KMS-11 (cell line): Measurements from ENCODE around the gene KLHL29.

Source experiments
- H2AFZ ChIP-seq: fragments of 200-600 bp; sonication (generic); 2 replicates; pipeline ENCODE4 v1.6.1; 2016; ENCODE audit warnings: antibody characterized with exemption, mixed run types, low read depth
- H3K27ac ChIP-seq: fragments of 200-600 bp; sonication (generic); 2 replicates; pipeline ENCODE4 v1.6.1; 2016; ENCODE audit warnings: mild to moderate bottlenecking, mixed run types
- H3K27me3 ChIP-seq: fragments of 200-600 bp; sonication (generic); 2 replicates; pipeline ENCODE4 v1.6.1; 2017; ENCODE audit warnings: mild to moderate bottlenecking, low read depth, mixed run types, moderate library complexity; ENCODE audit not compliant: insufficient read depth
- H3K36me3 ChIP-seq: fragments of 200-600 bp; sonication (generic); 2 replicates; pipeline ENCODE4 v1.6.1; 2017; ENCODE audit warnings: mild to moderate bottlenecking, mixed run types; ENCODE audit not compliant: insufficient read depth
- H3K4me1 ChIP-seq: fragments of 200-600 bp; sonication (generic); 2 replicates; pipeline ENCODE4 v1.6.1; 2016; ENCODE audit warnings: mild to moderate bottlenecking, low read depth, mixed run types; ENCODE audit not compliant: poor library complexity, severe bottlenecking
- H3K4me2 ChIP-seq: fragments of 200-600 bp; sonication (generic); 2 replicates; pipeline ENCODE4 v1.7.0; 2016; ENCODE audit warnings: mild to moderate bottlenecking, mixed run types
- H3K4me3 ChIP-seq: fragments of 200-600 bp; sonication (generic); IDR thresholded peaks from 2 replicates; pipeline ENCODE4 v1.6.1; 2017; ENCODE audit warnings: low read depth, low read length, mixed read lengths; ENCODE audit not compliant: insufficient read depth
- H3K79me2 ChIP-seq: fragments of 200-600 bp; sonication (generic); 2 replicates; pipeline ENCODE4 v1.6.1; 2016; ENCODE audit warnings: low read depth, mixed run types; ENCODE audit not compliant: insufficient read depth
- H3K9ac ChIP-seq: fragments of 200-600 bp; sonication (generic); 2 replicates; pipeline ENCODE4 v1.6.1; 2016; ENCODE audit warnings: mild to moderate bottlenecking, mixed run types
- H4K20me1 ChIP-seq: fragments of 200-600 bp; sonication (generic); 2 replicates; pipeline ENCODE4 v1.6.1; 2016; ENCODE audit warnings: mild to moderate bottlenecking, mixed run types; ENCODE audit not compliant: insufficient read depth
- TF ChIP-seq, protein P1 (sequence below): fragments of 200-600 bp; sonication (generic); conservative IDR thresholded peaks from 2 replicates; pipeline ENCODE4 v1.6.1; 2017; ENCODE audit warnings: low read depth, mild to moderate bottlenecking, antibody characterized with exemption, low read length, moderate library complexity, mixed read lengths

Gene KLHL29

GRCh38 chr2:23414871-23415270 is 29.9 kb downstream of the KLHL29 start:
- no peaks in the 10 kb centered on the region for H4K20me1 ChIP-seq
- H3K4me1 ChIP-seq = no peaks in the 10 kb centered on the region
- no peak overlapping the region for H3K9ac ChIP-seq
- H3K36me3 ChIP-seq = no peaks in the 10 kb centered on the region
- no peak overlapping the region for H3K27ac ChIP-seq
- no peaks in the 10 kb centered on the region for H3K27me3 ChIP-seq
- no peak overlapping the region for H3K4me3 ChIP-seq
- H3K79me2 ChIP-seq = no peaks in the 10 kb centered on the region
- no peak overlapping the region for H3K4me2 ChIP-seq
- TF ChIP-seq, protein P1, sequence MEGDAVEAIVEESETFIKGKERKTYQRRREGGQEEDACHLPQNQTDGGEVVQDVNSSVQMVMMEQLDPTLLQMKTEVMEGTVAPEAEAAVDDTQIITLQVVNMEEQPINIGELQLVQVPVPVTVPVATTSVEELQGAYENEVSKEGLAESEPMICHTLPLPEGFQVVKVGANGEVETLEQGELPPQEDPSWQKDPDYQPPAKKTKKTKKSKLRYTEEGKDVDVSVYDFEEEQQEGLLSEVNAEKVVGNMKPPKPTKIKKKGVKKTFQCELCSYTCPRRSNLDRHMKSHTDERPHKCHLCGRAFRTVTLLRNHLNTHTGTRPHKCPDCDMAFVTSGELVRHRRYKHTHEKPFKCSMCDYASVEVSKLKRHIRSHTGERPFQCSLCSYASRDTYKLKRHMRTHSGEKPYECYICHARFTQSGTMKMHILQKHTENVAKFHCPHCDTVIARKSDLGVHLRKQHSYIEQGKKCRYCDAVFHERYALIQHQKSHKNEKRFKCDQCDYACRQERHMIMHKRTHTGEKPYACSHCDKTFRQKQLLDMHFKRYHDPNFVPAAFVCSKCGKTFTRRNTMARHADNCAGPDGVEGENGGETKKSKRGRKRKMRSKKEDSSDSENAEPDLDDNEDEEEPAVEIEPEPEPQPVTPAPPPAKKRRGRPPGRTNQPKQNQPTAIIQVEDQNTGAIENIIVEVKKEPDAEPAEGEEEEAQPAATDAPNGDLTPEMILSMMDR = no peak
- no peak overlapping the region for H2AFZ ChIP-seq

GRCh38 chr2:23417310-23417709 is 32.3 kb downstream of the KLHL29 start:
- H3K4me3 ChIP-seq = no peak overlapping the region

GRCh38 chr2:23418056-23418455 is 33.1 kb downstream of the KLHL29 start:
- Histone ChIP-seq H2AFZ (no peak overlapping the region), H3K27me3 (no peaks in the 10 kb centered on the region), H4K20me1 (no peaks in the 10 kb centered on the region), H3K36me3 (no peaks in the 10 kb centered on the region), H3K4me3 (no peak overlapping the region), H3K9ac (no peak overlapping the region), H3K79me2 (no peaks in the 10 kb centered on the region), H3K4me1 (no peaks in the 10 kb centered on the region), H3K27ac (no peak overlapping the region), H3K4me2 (no peak overlapping the region)
- TF ChIP-seq, protein P1 = no peak

More at GRCh38 chr2:23417310-23417709, 32.3 kb downstream of the KLHL29 start:
- no peak overlapping the region for H3K27ac ChIP-seq
- no peaks in the 10 kb centered on the region for H3K4me1 ChIP-seq
- no peak overlapping the region for H2AFZ ChIP-seq
- no peaks in the 10 kb centered on the region for H3K27me3 ChIP-seq
- H3K79me2 ChIP-seq = no peaks in the 10 kb centered on the region
- H3K4me2 ChIP-seq = no peak overlapping the region
- TF ChIP-seq, protein P1 = no peak
- no peaks in the 10 kb centered on the region for H4K20me1 ChIP-seq
- H3K9ac ChIP-seq = no peak overlapping the region
- no peaks in the 10 kb centered on the region for H3K36me3 ChIP-seq

- no peaks in the 10 kb centered on the region for H3K36me3 ChIP-seq
- H2AFZ ChIP-seq = no peak overlapping the region
Measured at GRCh38 chr2:23418461-23418911, 33.5 kb downstream of the KLHL29 start.

More at GRCh38 chr2:23418461-23418911, 33.5 kb downstream of the KLHL29 start:
- Histone ChIP-seq H3K27ac (no peak overlapping the region), H3K27me3 (no peaks in the 10 kb centered on the region), H3K9ac (no peak overlapping the region), H3K4me3 (no peak overlapping the region), H4K20me1 (no peaks in the 10 kb centered on the region), H3K79me2 (no peaks in the 10 kb centered on the region), H3K4me1 (no peaks in the 10 kb centered on the region), H3K4me2 (no peak overlapping the region)
- TF ChIP-seq, protein P1 = no peak
